ENCODE data around the gene RAD51D. TPM values are rescaled to one million over a fixed set of nuclear protein-coding genes. Genes with fewer than 3 reads are reported as not detected.

Gene RAD51D
- total and polyA plus RNA-seq, 4 donors: 3.4 to 6.1 (median 3.7) TPM

DNA sequence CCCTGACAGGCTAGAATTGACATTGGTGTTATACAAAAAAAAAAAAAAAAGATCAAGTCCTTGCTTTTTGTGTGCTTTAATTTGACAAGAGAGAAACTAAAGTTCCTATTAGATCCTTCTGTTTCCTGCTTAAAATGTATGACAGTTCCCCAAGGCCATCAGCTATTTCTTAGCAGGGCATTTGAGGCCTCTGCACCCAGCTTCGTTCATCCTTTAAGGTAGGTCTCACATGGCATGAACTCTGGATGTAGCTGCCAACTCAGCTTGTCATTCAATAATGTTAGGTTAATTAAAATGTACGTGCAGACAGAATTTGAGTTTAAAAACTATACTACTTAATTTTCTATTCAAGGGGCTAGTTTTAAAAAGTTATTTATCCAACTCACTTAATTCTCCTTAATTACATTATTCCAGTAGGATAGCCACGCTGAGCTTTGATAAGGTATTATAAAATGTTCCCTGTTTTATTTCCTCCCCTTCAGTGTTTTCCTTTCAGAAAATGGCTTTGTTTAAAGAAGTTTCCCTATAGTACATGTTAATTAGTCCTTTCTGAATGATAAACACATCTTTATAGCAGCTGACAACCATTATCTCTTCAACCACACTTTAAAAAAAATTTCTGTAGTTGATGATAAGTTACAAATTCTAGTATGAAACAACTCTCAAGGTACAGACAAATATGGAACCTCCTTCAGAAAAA, 55.0 kb downstream of the RAD51D start:
- no peak overlapping the region for H3K4me3 ChIP-seq (ENCODE audit: low read depth in 1 of 3, low read length in 3 of 3)
- peak overlapping the region; percentile 84 to 91 for H3K27ac ChIP-seq (ENCODE audit: low read depth in 1 of 2, low read length in 2 of 2)
- TF ChIP-seq ATF3 (IDR thresholded peaks at IDR 0.05): no peak
- TF ChIP-seq HNF4G (IDR thresholded peaks at IDR 0.05): no peak
- TF ChIP-seq RXRA (IDR thresholded peaks at IDR 0.05): no peak
- TF ChIP-seq RAD21 (IDR thresholded peaks at IDR 0.05): no peak
- TF ChIP-seq NR2F2 (IDR thresholded peaks at IDR 0.05): no peak
- TF ChIP-seq REST (IDR thresholded peaks at IDR 0.05): no peak
- TF ChIP-seq HNF4A (conservative IDR thresholded peaks at IDR 0.05): no peak
- TF ChIP-seq, protein P1, sequence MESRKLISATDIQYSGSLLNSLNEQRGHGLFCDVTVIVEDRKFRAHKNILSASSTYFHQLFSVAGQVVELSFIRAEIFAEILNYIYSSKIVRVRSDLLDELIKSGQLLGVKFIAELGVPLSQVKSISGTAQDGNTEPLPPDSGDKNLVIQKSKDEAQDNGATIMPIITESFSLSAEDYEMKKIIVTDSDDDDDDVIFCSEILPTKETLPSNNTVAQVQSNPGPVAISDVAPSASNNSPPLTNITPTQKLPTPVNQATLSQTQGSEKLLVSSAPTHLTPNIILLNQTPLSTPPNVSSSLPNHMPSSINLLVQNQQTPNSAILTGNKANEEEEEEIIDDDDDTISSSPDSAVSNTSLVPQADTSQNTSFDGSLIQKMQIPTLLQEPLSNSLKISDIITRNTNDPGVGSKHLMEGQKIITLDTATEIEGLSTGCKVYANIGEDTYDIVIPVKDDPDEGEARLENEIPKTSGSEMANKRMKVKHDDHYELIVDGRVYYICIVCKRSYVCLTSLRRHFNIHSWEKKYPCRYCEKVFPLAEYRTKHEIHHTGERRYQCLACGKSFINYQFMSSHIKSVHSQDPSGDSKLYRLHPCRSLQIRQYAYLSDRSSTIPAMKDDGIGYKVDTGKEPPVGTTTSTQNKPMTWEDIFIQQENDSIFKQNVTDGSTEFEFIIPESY (IDR thresholded peaks at IDR 0.05): no peak
- no peak for TF ChIP-seq MAX (IDR thresholded peaks at IDR 0.05)
- no peak for TF ChIP-seq GABPA (IDR thresholded peaks at IDR 0.05 in 1 of 2, conservative IDR thresholded peaks at IDR 0.05 in 1 of 2)
- TF ChIP-seq, protein P2, sequence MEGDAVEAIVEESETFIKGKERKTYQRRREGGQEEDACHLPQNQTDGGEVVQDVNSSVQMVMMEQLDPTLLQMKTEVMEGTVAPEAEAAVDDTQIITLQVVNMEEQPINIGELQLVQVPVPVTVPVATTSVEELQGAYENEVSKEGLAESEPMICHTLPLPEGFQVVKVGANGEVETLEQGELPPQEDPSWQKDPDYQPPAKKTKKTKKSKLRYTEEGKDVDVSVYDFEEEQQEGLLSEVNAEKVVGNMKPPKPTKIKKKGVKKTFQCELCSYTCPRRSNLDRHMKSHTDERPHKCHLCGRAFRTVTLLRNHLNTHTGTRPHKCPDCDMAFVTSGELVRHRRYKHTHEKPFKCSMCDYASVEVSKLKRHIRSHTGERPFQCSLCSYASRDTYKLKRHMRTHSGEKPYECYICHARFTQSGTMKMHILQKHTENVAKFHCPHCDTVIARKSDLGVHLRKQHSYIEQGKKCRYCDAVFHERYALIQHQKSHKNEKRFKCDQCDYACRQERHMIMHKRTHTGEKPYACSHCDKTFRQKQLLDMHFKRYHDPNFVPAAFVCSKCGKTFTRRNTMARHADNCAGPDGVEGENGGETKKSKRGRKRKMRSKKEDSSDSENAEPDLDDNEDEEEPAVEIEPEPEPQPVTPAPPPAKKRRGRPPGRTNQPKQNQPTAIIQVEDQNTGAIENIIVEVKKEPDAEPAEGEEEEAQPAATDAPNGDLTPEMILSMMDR (IDR thresholded peaks at IDR 0.05; ENCODE audit: low read depth, low read length, missing input control): no peak
- WGBS: 58% methylated on average over 3 of the region's 3 CpGs
- no peaks in the 10 kb centered on the region for H3K27me3 ChIP-seq (ENCODE audit: control insufficient read depth in 4 of 4, insufficient read depth in 4 of 4, low read length in 3 of 4)
- peak overlapping the region in 1 of 2 donors; percentile 83 for H3K9ac ChIP-seq (ENCODE audit: low read depth in 1 of 2, low read length in 2 of 2)
- peaks cover 13 to 30% (median 14%) of the 10 kb centered on the region in 4 donors for H3K4me1 ChIP-seq (ENCODE audit: control insufficient read depth in 4 of 4, insufficient read depth in 4 of 4, low read length in 3 of 4)
- H3K36me3 ChIP-seq (ENCODE audit: control insufficient read depth in 4 of 4, insufficient read depth in 3 of 4, low read depth in 1 of 4, low read length in 3 of 4): peaks cover 0 to 4% (median 2%) of the 10 kb centered on the region in 4 donors
- no peak for DNase-seq (ENCODE audit: low spot score)
- no peaks in the 10 kb centered on the region for H3K9me3 ChIP-seq (ENCODE audit: control insufficient read depth in 4 of 4, low read length in 3 of 4)

- H3K9ac ChIP-seq (ENCODE audit: low read depth in 1 of 2, low read length in 2 of 2): peak within 1 kb of the TSS; percentile 78 to 83
- peak; percentile 73 for TF ChIP-seq MAX (IDR thresholded peaks at IDR 0.05)
- TF ChIP-seq RAD21 (IDR thresholded peaks at IDR 0.05): peak; percentile 65 to 75
- TF ChIP-seq GABPA (IDR thresholded peaks at IDR 0.05 in 1 of 2, conservative IDR thresholded peaks at IDR 0.05 in 1 of 2): peak in 1 of 2 donors; percentile 63
- peak; percentile 97 for TF ChIP-seq YY1 (IDR thresholded peaks at IDR 0.05)
- peak in 1 of 2 donors; percentile 54 for TF ChIP-seq EGR1 (IDR thresholded peaks at IDR 0.05; ENCODE audit: low read depth in 2 of 2)
- peak; percentile 78 to 86 for TF ChIP-seq RXRA (IDR thresholded peaks at IDR 0.05)
- TF ChIP-seq, protein P1 (IDR thresholded peaks at IDR 0.05): peak; percentile 80
- peak; percentile 71 for TF ChIP-seq FOXA2 (IDR thresholded peaks at IDR 0.05)
- TF ChIP-seq ATF3 (IDR thresholded peaks at IDR 0.05): peak; percentile 94
- TF ChIP-seq, protein P2 (IDR thresholded peaks at IDR 0.05; ENCODE audit: low read depth, low read length, missing input control): no peak
- no peak for TF ChIP-seq HNF4G (IDR thresholded peaks at IDR 0.05)
Observed at GRCh38 chr17:35063514-35064223, 56.0 kb downstream of the RAD51D start, which contains the start of gene RFFL. Gene RFFL, minus strand, starts transcription at chr17:35063707. Its CDS starts 37,154 bp downstream, at chr17:35026553.

More at GRCh38 chr17:35063514-35064223, 56.0 kb downstream of the RAD51D start, which contains the start of gene RFFL:
- Histone ChIP-seq H3K9me3 (ENCODE audit: control insufficient read depth in 4 of 4, low read length in 3 of 4) (no peaks in the 10 kb centered on the region), H3K27ac (ENCODE audit: low read depth in 1 of 2, low read length in 2 of 2) (peak within 1 kb of the TSS; percentile 84 to 91), H3K36me3 (ENCODE audit: control insufficient read depth in 4 of 4, insufficient read depth in 3 of 4, low read depth in 1 of 4, low read length in 3 of 4) (peaks cover 0 to 4% (median 2%) of the 10 kb centered on the region in 4 donors), H3K27me3 (ENCODE audit: control insufficient read depth in 4 of 4, insufficient read depth in 4 of 4, low read length in 3 of 4) (no peaks in the 10 kb centered on the region), H3K4me3 (ENCODE audit: low read depth in 1 of 3, low read length in 3 of 3) (peak within 1 kb of the TSS; percentile 51 to 62 (median 57)), H3K4me1 (ENCODE audit: control insufficient read depth in 4 of 4, insufficient read depth in 4 of 4, low read length in 3 of 4) (peaks cover 13 to 30% (median 14%) of the 10 kb centered on the region in 4 donors)
- DNase-seq (ENCODE audit: low spot score): peak; percentile 84
- WGBS: 6% methylated on average over 6 of the region's 6 CpGs

Measured in liver (tissue), 9 donors.